ENCODE results near the gene CTNNA3.

DNA sequence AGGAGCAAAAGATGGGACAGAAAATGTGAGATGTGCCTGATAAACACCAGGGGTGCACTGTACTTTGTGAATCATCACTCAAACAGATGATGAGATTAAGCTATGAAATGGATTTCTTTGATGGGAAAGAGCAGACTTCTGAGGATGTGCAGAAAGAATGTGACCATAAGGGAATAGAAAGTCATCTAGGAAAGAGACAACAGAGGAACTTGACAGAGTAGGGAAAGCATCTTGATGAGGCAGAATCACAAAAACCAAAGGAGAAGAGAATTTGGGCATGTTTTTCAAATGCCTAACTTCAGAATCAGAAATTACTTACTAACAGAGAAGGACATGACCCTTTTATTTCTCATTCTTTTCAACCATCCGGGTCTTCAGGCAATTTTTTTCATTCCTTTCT, 852.6 kb downstream of the CTNNA3 start:
- TF ChIP-seq POLR2A (IDR thresholded peaks at IDR 0.05): no peak
- TF ChIP-seq, protein P1, sequence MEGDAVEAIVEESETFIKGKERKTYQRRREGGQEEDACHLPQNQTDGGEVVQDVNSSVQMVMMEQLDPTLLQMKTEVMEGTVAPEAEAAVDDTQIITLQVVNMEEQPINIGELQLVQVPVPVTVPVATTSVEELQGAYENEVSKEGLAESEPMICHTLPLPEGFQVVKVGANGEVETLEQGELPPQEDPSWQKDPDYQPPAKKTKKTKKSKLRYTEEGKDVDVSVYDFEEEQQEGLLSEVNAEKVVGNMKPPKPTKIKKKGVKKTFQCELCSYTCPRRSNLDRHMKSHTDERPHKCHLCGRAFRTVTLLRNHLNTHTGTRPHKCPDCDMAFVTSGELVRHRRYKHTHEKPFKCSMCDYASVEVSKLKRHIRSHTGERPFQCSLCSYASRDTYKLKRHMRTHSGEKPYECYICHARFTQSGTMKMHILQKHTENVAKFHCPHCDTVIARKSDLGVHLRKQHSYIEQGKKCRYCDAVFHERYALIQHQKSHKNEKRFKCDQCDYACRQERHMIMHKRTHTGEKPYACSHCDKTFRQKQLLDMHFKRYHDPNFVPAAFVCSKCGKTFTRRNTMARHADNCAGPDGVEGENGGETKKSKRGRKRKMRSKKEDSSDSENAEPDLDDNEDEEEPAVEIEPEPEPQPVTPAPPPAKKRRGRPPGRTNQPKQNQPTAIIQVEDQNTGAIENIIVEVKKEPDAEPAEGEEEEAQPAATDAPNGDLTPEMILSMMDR (IDR thresholded peaks at IDR 0.05): no peak

Data from right lobe of liver (tissue), 4 donors.